ENCODE results near the gene CABP1. TPM values are rescaled to one million over a fixed set of nuclear protein-coding genes. Genes with fewer than 3 reads are reported as not detected.

CABP1 gene
- total RNA-seq, 4 donors from 2014 or later: 0.81 to 3.0 (median 1.2) TPM

DNA sequence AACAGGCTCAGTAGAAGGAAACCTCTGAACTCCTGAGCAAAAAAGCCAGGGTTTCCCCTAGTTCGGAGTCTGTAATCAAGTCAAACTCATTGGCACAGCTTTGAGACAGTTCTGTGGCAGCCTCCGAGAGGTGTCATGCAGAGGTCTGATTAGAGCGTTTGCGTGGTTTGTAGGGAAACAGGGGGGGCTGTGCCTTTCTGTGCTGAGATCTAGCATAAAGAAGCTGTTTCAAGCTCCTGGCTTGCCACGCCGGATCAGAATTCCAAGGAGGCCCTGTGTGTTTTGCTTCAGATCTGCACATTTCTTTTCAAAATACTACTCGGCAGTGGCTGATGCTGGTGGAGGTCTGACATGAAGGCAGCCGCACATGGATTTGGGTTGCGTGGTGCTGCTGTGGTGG lies 1.7 kb downstream of the CABP1 start:
- peaks cover 0 to 27% (median 12%) of the 10 kb centered on the region in 3 donors for H3K4me1 ChIP-seq
- H3K27me3 ChIP-seq: peaks cover 77% of the 10 kb centered on the region
- H3K4me3 ChIP-seq: no peak overlapping the region
- 71 to 76% methylated on average over 4 to 8 of the region's 9 CpGs for WGBS, 2 donors (ENCODE audit: low coverage in 1 of 2)
- H3K27ac ChIP-seq: no peak overlapping the region
- no peaks in the 10 kb centered on the region for H3K36me3 ChIP-seq
- no peaks in the 10 kb centered on the region for H3K9me3 ChIP-seq
- TF ChIP-seq POLR2A (IDR thresholded peaks at IDR 0.05) (no peak), EP300 (IDR thresholded peaks at IDR 0.05) (no peak), CTCF (IDR thresholded peaks at IDR 0.05) (no peak), POLR2AphosphoS5 (IDR thresholded peaks at IDR 0.05) (no peak)
- ATAC-seq: no peak

DNA sequence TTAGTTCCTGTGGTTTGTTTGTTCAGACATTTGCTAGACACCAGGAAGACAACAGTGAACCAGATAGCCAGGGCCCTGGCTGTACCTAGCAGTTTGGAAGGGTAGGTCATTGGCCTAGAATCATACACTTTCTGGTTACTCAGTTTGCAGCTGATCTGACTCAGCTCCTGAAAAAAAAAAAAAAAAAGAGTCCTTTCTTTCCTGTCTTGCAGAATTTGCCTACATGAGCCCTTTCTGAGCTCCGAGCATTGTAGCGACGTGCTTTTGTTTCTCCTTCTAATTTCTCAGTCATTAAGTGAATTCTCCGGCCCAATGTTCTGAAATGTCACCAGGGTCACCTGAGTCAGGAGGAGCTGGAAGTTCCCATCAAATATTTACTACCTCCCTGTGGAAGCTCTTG lies 2.4 kb downstream of the CABP1 start:
- Histone ChIP-seq H3K36me3 (no peaks in the 10 kb centered on the region), H3K27me3 (peaks cover 77% of the 10 kb centered on the region), H3K4me1 (peaks cover 0 to 28% (median 12%) of the 10 kb centered on the region in 3 donors), H3K9me3 (no peaks in the 10 kb centered on the region), H3K27ac (no peak overlapping the region), H3K4me3 (no peak overlapping the region)
- TF ChIP-seq POLR2AphosphoS5 (IDR thresholded peaks at IDR 0.05) (no peak), EP300 (IDR thresholded peaks at IDR 0.05) (no peak), CTCF (IDR thresholded peaks at IDR 0.05) (no peak), POLR2A (IDR thresholded peaks at IDR 0.05) (no peak)
- no peak for ATAC-seq
- WGBS, 2 donors (ENCODE audit: low coverage in 1 of 2): 69 to 82% methylated on average over 2 to 4 of the region's 4 CpGs

DNA sequence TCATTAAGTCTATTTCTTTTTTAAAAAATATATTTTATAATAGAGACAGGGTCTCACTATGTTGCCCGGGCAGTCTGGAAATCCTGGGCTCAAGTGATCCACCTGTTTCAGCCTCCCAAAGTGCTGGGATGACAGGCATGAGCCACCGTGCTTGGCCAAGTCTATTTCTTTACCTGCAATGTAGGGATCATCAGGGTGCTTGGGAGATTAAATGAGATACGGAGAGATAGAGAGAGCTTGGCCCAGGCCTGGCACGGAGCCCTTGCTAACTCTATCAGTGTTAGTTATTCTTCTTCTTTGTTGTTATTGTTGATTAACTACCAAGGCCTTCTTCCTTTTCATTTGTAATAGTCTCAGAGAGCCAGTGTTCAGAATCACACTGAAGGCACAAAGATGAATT lies 3.1 kb downstream of the CABP1 start:
- no peak overlapping the region for H3K4me3 ChIP-seq
- no peak overlapping the region for H3K27ac ChIP-seq
- H3K36me3 ChIP-seq: no peaks in the 10 kb centered on the region
- no peak for TF ChIP-seq CTCF (IDR thresholded peaks at IDR 0.05)
- TF ChIP-seq POLR2A (IDR thresholded peaks at IDR 0.05): no peak
- TF ChIP-seq POLR2AphosphoS5 (IDR thresholded peaks at IDR 0.05): no peak
- no peak for TF ChIP-seq EP300 (IDR thresholded peaks at IDR 0.05)
- no peak for ATAC-seq
- H3K9me3 ChIP-seq: no peaks in the 10 kb centered on the region
- WGBS, 2 donors (ENCODE audit: low coverage in 1 of 2): 78 to 88% methylated on average over 3 to 4 of the region's 4 CpGs
- peaks cover 0 to 33% (median 12%) of the 10 kb centered on the region in 3 donors for H3K4me1 ChIP-seq
- H3K27me3 ChIP-seq: peaks cover 76% of the 10 kb centered on the region

GRCh38 chr12:120646044-120646443 lies 5.6 kb downstream of the CABP1 start:
- no peak overlapping the region for H3K4me3 ChIP-seq
- WGBS, 2 donors (ENCODE audit: low coverage in 1 of 2): 66 to 100% methylated on average over 1 to 3 of the region's 6 CpGs
- no peak overlapping the region for H3K27ac ChIP-seq
- no peaks in the 10 kb centered on the region for H3K9me3 ChIP-seq
- TF ChIP-seq EP300 (IDR thresholded peaks at IDR 0.05) (no peak), POLR2A (IDR thresholded peaks at IDR 0.05) (no peak), CTCF (IDR thresholded peaks at IDR 0.05) (no peak), POLR2AphosphoS5 (IDR thresholded peaks at IDR 0.05) (no peak)
- no peaks in the 10 kb centered on the region for H3K36me3 ChIP-seq
- ATAC-seq: no peak
- H3K27me3 ChIP-seq: peaks cover 51% of the 10 kb centered on the region
- H3K4me1 ChIP-seq: peaks cover 0 to 42% (median 19%) of the 10 kb centered on the region in 3 donors

DNA sequence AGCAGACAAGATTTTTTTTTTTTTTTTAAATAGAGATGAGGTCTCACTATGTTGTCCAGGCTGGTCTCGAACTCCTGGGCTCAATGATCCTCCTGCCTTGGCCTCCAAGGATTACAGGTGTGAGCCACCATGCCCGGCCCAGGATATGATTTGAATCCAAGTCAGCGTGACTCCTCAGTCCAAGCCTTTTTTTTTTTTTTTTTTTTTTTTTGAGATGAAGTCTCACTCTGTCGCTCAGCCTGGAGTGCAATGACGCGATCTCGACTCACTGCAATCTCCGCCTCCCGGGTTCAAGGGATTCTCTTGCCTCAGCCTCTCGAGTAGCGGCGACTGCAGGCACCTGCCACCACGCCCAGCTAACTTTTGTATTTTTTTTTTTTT lies 6.9 kb downstream of the CABP1 start:
- ATAC-seq: no peak

More for the DNA sequence above, 6.9 kb downstream of the CABP1 start:
- TF ChIP-seq EP300 (IDR thresholded peaks at IDR 0.05) (no peak), POLR2A (IDR thresholded peaks at IDR 0.05) (no peak), POLR2AphosphoS5 (IDR thresholded peaks at IDR 0.05) (no peak), CTCF (IDR thresholded peaks at IDR 0.05) (no peak)
- H3K36me3 ChIP-seq: no peaks in the 10 kb centered on the region
- WGBS, 2 donors (ENCODE audit: low coverage in 1 of 2): 69 to 73% methylated on average over 2 to 6 of the region's 13 CpGs
- H3K4me3 ChIP-seq: no peak overlapping the region
- peaks cover 0 to 43% (median 13%) of the 10 kb centered on the region in 3 donors for H3K4me1 ChIP-seq
- no peaks in the 10 kb centered on the region for H3K9me3 ChIP-seq
- peaks cover 38% of the 10 kb centered on the region for H3K27me3 ChIP-seq
- no peak overlapping the region for H3K27ac ChIP-seq
